Ovary (tissue), 9 donors: ENCODE measurements around the gene SPATA25. TPM values are rescaled to one million over a fixed set of nuclear protein-coding genes. Genes with fewer than 3 reads are reported as not detected.

Experiments
- DNase-seq, 5 donors: peaks; one replicate each; pipeline ENCODE4 v3.0.0-alpha.2; 2019 to 2020
- H3K27ac ChIP-seq, 2 donors: fragments of 200-600 bp; one replicate each; pipeline versions ENCODE4 v1.5.1 to v1.8.0; 2019 to 2022
- H3K27me3 ChIP-seq: fragments of 200-600 bp; one replicate; pipeline ENCODE4 v1.8.0; 2022
- H3K36me3 ChIP-seq: fragments of 200-600 bp; sonication (generic); one replicate; pipeline ENCODE4 v1.5.1; 2019
- H3K4me1 ChIP-seq: one replicate; pipeline ENCODE4 v1.8.1; 2013; ENCODE audit warnings: mild to moderate bottlenecking, moderate library complexity; ENCODE audit not compliant: insufficient read depth
- H3K4me3 ChIP-seq: fragments of 200-600 bp; sonication (generic); one replicate; pipeline ENCODE4 v1.5.1; 2017
- H3K9me3 ChIP-seq, 2 donors: fragments of 200-600 bp in 1 of 2; sonication (generic) in 1 of 2; one replicate each; pipeline versions ENCODE4 v1.5.1 to v1.8.1; 2013 to 2019; ENCODE audit warnings: mild to moderate bottlenecking in 1 of 2, moderate library complexity in 1 of 2
- EP300 ChIP-seq: sonication (generic); formaldehyde crosslinking; IDR thresholded peaks from one replicate; pipeline ENCODE4 v1.6.1; 2017; ENCODE audit warnings: antibody characterized with exemption
- POLR2A ChIP-seq: fragments of 450-650 bp; IDR thresholded peaks from one replicate; pipeline ENCODE4 v1.6.1; 2017; ENCODE audit warnings: antibody characterized with exemption, mild to moderate bottlenecking, moderate library complexity
- WGBS, 3 donors: extraction: QIAGEN DNeasy Blood & Tissue Kit in 1 of 3; methylation state at CpG; one replicate each; pipeline versions ENCODE4 v1.1.5 to v1.1.7; 2013 to 2017; 5-methylcytosine and 5-hydroxymethylcytosine counted together
- intact Hi-C, 4 donors: fragments of 100-400 bp; cut with DNase I; formaldehyde crosslinking; loops; one replicate each; pipeline versions ENCODE4 v1.11.0 to v1.15.1; 2022 to 2023
- polyA plus RNA-seq, 2 donors: library from polyadenylated mRNA; stranded (reverse); fragments of 200-250 nt in 1 of 2; fragments of 350-450 nt in 1 of 2; fragmentation: Illumina TruSeq in 1 of 2; extraction: RNeasy Lipid Tissue Mini Kit (QIAGEN cat#74804) in 1 of 2; gene quantifications; one replicate each; pipeline ENCODE4 v1.2.3, GENCODE V29; 2013 to 2014
- total RNA-seq, 7 donors: library from RNA; depleted of rRNA in 2 of 7; stranded (reverse); fragments of >200 nt in 2 of 7; fragmentation: NEBNext Ultra II Directional in 3 of 7; extraction: Animal tissue kit (Norgen Biotek cat#: 25700) in 3 of 7; gene quantifications; one replicate each; pipeline versions ENCODE4 v1.1.0 to v1.2.4, GENCODE V29; 2016 to 2023
- TF ChIP-seq, protein P1 (sequence below), 3 donors: fragments of 450-650 bp in 2 of 3; fragments of 200-600 bp in 1 of 3; IDR thresholded peaks; one replicate each; pipeline versions ENCODE4 v1.5.1 to v1.8.0; 2016 to 2022; ENCODE audit warnings: antibody characterized with exemption in 3 of 3, mild to moderate bottlenecking in 1 of 3
- donor health status: DM: no; HTN: no; CAD: no; lungs with moderate emphysema.
- donor health status: DM: no; HTN: no; CAD: no.
- donor health status: Bipolar disorder and iron deficiency.
- donor health status: DM: yes; HTN: yes; CAD: no.
- donor health status: DM: no; HTN: no; CAD: no.
- donor health status: DM: yes; HTN: yes; CAD: no.

SPATA25 gene
- total and polyA plus RNA-seq, 9 donors = 4.2 to 7.5 (median 5.7) TPM; not detected in 1

- no peak overlapping the region for H3K4me3 ChIP-seq
- intact Hi-C loops = loop anchor here in 2 of 4 donors (5.0 to 10.0 kb wide), 2 partner anchors 43 to 66 kb away; no protein-coding TSS in a partner anchor
- 72 to 81% (median 78%) methylated on average over 13 of the region's 13 CpGs for WGBS, 3 donors
- no peak for DNase-seq
- H3K9me3 ChIP-seq = no peaks in the 10 kb centered on the region
- no peak overlapping the region for H3K27ac ChIP-seq
- no peaks in the 10 kb centered on the region for H3K4me1 ChIP-seq
- no peaks in the 10 kb centered on the region for H3K27me3 ChIP-seq
- TF ChIP-seq POLR2A (no peak), EP300 (no peak)
- TF ChIP-seq, protein P1, sequence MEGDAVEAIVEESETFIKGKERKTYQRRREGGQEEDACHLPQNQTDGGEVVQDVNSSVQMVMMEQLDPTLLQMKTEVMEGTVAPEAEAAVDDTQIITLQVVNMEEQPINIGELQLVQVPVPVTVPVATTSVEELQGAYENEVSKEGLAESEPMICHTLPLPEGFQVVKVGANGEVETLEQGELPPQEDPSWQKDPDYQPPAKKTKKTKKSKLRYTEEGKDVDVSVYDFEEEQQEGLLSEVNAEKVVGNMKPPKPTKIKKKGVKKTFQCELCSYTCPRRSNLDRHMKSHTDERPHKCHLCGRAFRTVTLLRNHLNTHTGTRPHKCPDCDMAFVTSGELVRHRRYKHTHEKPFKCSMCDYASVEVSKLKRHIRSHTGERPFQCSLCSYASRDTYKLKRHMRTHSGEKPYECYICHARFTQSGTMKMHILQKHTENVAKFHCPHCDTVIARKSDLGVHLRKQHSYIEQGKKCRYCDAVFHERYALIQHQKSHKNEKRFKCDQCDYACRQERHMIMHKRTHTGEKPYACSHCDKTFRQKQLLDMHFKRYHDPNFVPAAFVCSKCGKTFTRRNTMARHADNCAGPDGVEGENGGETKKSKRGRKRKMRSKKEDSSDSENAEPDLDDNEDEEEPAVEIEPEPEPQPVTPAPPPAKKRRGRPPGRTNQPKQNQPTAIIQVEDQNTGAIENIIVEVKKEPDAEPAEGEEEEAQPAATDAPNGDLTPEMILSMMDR (IDR thresholded peaks at IDR 0.05) = no peak
- H3K36me3 ChIP-seq = no peaks in the 10 kb centered on the region
Measured at GRCh38 chr20:45899046-45899835, 11.8 kb upstream of the SPATA25 start.

DNA sequence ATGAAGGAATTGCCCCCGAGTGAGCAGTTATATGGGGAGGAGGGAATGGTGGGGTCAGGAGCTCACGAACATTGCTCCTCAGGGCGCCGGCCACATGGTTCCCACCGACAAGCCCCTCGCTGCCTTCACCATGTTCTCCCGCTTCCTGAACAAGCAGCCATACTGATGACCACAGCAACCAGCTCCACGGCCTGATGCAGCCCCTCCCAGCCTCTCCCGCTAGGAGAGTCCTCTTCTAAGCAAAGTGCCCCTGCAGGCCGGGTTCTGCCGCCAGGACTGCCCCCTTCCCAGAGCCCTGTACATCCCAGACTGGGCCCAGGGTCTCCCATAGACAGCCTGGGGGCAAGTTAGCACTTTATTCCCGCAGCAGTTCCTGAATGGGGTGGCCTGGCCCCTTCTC, 10.9 kb upstream of the SPATA25 start:
- 69 to 78% (median 73%) methylated on average over 12 of the region's 12 CpGs for WGBS, 3 donors
- intact Hi-C loops = loop anchor here in 2 of 4 donors (5.0 to 10.0 kb wide), 2 partner anchors 44 to 67 kb away; no protein-coding TSS in a partner anchor
- H3K36me3 ChIP-seq = no peaks in the 10 kb centered on the region

DNA sequence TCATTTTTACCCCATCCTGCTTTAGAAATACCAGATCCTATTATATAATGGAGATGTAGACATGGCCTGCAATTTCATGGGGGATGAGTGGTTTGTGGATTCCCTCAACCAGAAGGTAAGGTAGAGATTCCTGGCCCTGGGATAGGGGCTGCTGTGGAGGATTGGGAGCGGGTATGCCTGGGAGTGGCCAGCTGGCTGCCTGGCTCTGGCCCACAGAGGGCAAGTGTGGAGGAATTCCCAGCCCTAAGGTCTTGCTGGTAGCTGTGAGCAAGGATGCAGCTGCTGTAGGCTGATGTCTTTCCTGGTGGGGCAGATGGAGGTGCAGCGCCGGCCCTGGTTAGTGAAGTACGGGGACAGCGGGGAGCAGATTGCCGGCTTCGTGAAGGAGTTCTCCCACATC, 10.3 kb upstream of the SPATA25 start:
- 76 to 83% (median 80%) methylated on average over 7 of the region's 7 CpGs for WGBS, 3 donors

More for the DNA sequence above, 10.9 kb upstream of the SPATA25 start:
- H3K27me3 ChIP-seq = no peaks in the 10 kb centered on the region
- no peaks in the 10 kb centered on the region for H3K9me3 ChIP-seq
- no peak overlapping the region for H3K4me3 ChIP-seq
- TF ChIP-seq POLR2A (no peak), EP300 (no peak)
- TF ChIP-seq, protein P1 (IDR thresholded peaks at IDR 0.05) = no peak
- no peak overlapping the region for H3K27ac ChIP-seq
- no peak for DNase-seq
- H3K4me1 ChIP-seq = no peaks in the 10 kb centered on the region

DNA sequence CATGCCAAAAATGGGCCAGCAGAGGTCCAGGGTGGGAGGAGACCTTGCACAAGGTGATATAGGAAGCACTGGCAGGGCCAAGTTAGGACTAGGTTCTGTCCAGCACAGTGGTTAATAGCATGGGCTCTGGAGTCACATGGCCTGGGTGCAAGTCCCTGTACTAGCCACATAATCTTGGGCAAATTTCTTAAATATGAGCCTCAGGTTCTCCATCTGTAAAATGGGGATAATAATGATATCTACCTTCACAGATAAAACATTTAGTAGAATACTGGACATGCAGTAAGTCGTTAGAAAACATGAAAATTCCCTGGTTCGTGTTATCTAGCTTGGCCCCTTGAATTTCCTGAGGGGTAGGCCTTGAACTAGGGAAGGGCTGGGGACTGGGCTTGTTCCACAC, 9.9 kb upstream of the SPATA25 start:
- H3K4me3 ChIP-seq = no peak overlapping the region
- no peak overlapping the region for H3K27ac ChIP-seq
- H3K4me1 ChIP-seq = peaks cover 5% of the 10 kb centered on the region
- TF ChIP-seq, protein P1 (IDR thresholded peaks at IDR 0.05) = no peak
- TF ChIP-seq EP300 (no peak), POLR2A (no peak)
- intact Hi-C loops = loop anchor here in 2 of 4 donors (5.0 to 10.0 kb wide), 2 partner anchors 45 to 68 kb away; no protein-coding TSS in a partner anchor
- 37 to 54% (median 45%) methylated on average over 2 of the region's 2 CpGs for WGBS, 3 donors
- no peaks in the 10 kb centered on the region for H3K9me3 ChIP-seq
- no peaks in the 10 kb centered on the region for H3K27me3 ChIP-seq
- H3K36me3 ChIP-seq = no peaks in the 10 kb centered on the region
- DNase-seq = no peak

More for the DNA sequence above, 10.3 kb upstream of the SPATA25 start:
- no peak for TF ChIP-seq POLR2A
- TF ChIP-seq, protein P1 (IDR thresholded peaks at IDR 0.05) = no peak
- TF ChIP-seq EP300 = no peak
- H3K27ac ChIP-seq = no peak overlapping the region
- intact Hi-C loops = loop anchor here in 2 of 4 donors (5.0 to 10.0 kb wide), 2 partner anchors 45 to 67 kb away; no protein-coding TSS in a partner anchor
- H3K27me3 ChIP-seq = no peaks in the 10 kb centered on the region
- H3K9me3 ChIP-seq = no peaks in the 10 kb centered on the region
- no peak for DNase-seq
- no peak overlapping the region for H3K4me3 ChIP-seq
- peaks cover 5% of the 10 kb centered on the region for H3K4me1 ChIP-seq
- H3K36me3 ChIP-seq = no peaks in the 10 kb centered on the region
